Endothelial cell of umbilical vein (primary cell): ENCODE results near the gene ETFB. TPM values are rescaled to one million over a fixed set of nuclear protein-coding genes. Genes with fewer than 3 reads are reported as not detected.

ENCODE experiments used
- BruUV-seq: library from RNA; stranded (reverse); fragments of 400-500 nt; replicated peaks from 2 replicates; lab custom pipeline; 2021; lab: Mats Ljungman, UMichigan
- CTCF ChIA-PET: fragments of 300-600, 350-600 bp; sonication (Branson Sonifier 250); formaldehyde crosslinking; loops from one replicate; lab custom pipeline; 2021; ENCODE audit warnings: antibody characterized with exemption, inconsistent platforms; lab: Charles Lee
- POLR2A ChIA-PET: fragments of 300-600, 350-600 bp; sonication (Branson Sonifier 250); formaldehyde crosslinking; loops from one replicate; lab custom pipeline; 2021; ENCODE audit warnings: antibody characterized with exemption, inconsistent platforms; lab: Charles Lee
- DNase-seq: peaks from one replicate; pipeline ENCODE4 v3.0.0-alpha.2; 2011; ENCODE audit warnings: low read depth, low spot score
- FAIRE-seq: peaks from 2 replicates; lab custom pipeline; 2011; peaks lifted over from hg19 to GRCh38; lab: Jason Lieb, UNC
- H2AFZ ChIP-seq: 2 replicates; pipeline ENCODE4 v1.6.0; 2012; ENCODE audit warnings: low read depth, low read length, control low read depth, inconsistent platforms
- H3K27ac ChIP-seq: 2 replicates; pipeline ENCODE4 v1.5.1; 2011; ENCODE audit warnings: low read depth, mild to moderate bottlenecking, control low read depth, low read length, moderate library complexity; ENCODE audit not compliant: insufficient read depth
- H3K27me3 ChIP-seq, 2 experiments: 2 replicates each; pipeline versions ENCODE4 v1.6.0 to v1.6.1; 2011; ENCODE audit warnings: low read length in 2 of 2, mixed read lengths in 1 of 2; ENCODE audit not compliant: control insufficient read depth in 2 of 2, insufficient read depth in 2 of 2
- H3K36me3 ChIP-seq, 2 experiments: 2 replicates in 1 of 2; 3 replicates in 1 of 2; pipeline ENCODE4 v1.5.1; 2011; ENCODE audit warnings: low read length in 2 of 2, mild to moderate bottlenecking in 1 of 2, moderate library complexity in 1 of 2; ENCODE audit not compliant: control insufficient read depth in 2 of 2, insufficient read depth in 2 of 2; ENCODE audit errors: extremely low read depth in 1 of 2
- H3K4me1 ChIP-seq: 3 replicates; pipeline ENCODE4 v1.5.1; 2011; ENCODE audit warnings: mild to moderate bottlenecking, low read length; ENCODE audit not compliant: control insufficient read depth, insufficient read depth; ENCODE audit errors: extremely low read depth
- H3K4me2 ChIP-seq: 2 replicates; pipeline ENCODE4 v1.6.1; 2011; ENCODE audit warnings: low read length, control low read depth, mixed read lengths; ENCODE audit not compliant: insufficient read depth
- H3K4me3 ChIP-seq, 3 experiments: fragments of 200-600 bp in 1 of 3; sonication (generic), shearing (Covaris generic) in 1 of 3; replicated peaks in 1 of 3; 2 replicates each; pipeline ENCODE4 v1.5.1; 2011 to 2016; ENCODE audit warnings: control low read depth in 3 of 3, low read length in 3 of 3, mild to moderate bottlenecking in 2 of 3, inconsistent platforms in 1 of 3, low read depth in 1 of 3, moderate library complexity in 1 of 3; ENCODE audit not compliant: insufficient read depth in 1 of 3
- H3K79me2 ChIP-seq: 2 replicates; pipeline ENCODE4 v1.6.0; 2012; ENCODE audit warnings: low read length, inconsistent platforms; ENCODE audit not compliant: control insufficient read depth, insufficient read depth
- H3K9ac ChIP-seq: replicated peaks from 2 replicates; pipeline ENCODE3; 2011; ENCODE audit warnings: low read length, control low read depth; ENCODE audit not compliant: insufficient read depth; ENCODE audit errors: extremely low read depth
- H3K9me1 ChIP-seq: replicated peaks from 3 replicates; pipeline ENCODE4 v1.6.0; 2011; ENCODE audit warnings: mild to moderate bottlenecking, low read length; ENCODE audit not compliant: control insufficient read depth, insufficient read depth; ENCODE audit errors: extremely low read depth
- H3K9me3 ChIP-seq: replicated peaks from 2 replicates; pipeline ENCODE4 v1.5.1; 2012; ENCODE audit warnings: low read length, inconsistent platforms; ENCODE audit not compliant: control insufficient read depth, insufficient read depth
- H4K20me1 ChIP-seq: replicated peaks from 2 replicates; pipeline ENCODE3; 2011; ENCODE audit warnings: mild to moderate bottlenecking, low read length; ENCODE audit not compliant: control insufficient read depth, insufficient read depth; ENCODE audit errors: extremely low read depth
- CTCF ChIP-seq, 2 donors: IDR thresholded peaks; 1 replicate in 1 of 2; 2 replicates in 1 of 2; pipeline ENCODE4 v1.5.1; 2011; ENCODE audit warnings: low read length in 2 of 2, mild to moderate bottlenecking in 2 of 2, moderate library complexity in 2 of 2, control low read depth in 1 of 2, inconsistent platforms in 1 of 2, low read depth in 1 of 2; ENCODE audit not compliant: insufficient read depth in 1 of 2; ENCODE audit errors: extremely low read depth in 1 of 2
- EZH2 ChIP-seq: IDR thresholded peaks from 2 replicates; pipeline ENCODE4 v1.6.1; 2012; ENCODE audit warnings: borderline replicate concordance, low read depth, mild to moderate bottlenecking, moderate library complexity, low read length, inconsistent platforms; ENCODE audit not compliant: severe bottlenecking
- FOS ChIP-seq: IDR thresholded peaks from 2 replicates; pipeline ENCODE4 v1.6.1; 2011; ENCODE audit warnings: mild to moderate bottlenecking, low read length, moderate library complexity, borderline replicate concordance; ENCODE audit not compliant: insufficient read depth
- GATA2 ChIP-seq: IDR thresholded peaks from 2 replicates; pipeline ENCODE4 v1.7.0; 2011; ENCODE audit warnings: low read depth, mild to moderate bottlenecking, moderate library complexity, mixed read lengths, low read length; ENCODE audit not compliant: insufficient read length, insufficient read depth
- JUN ChIP-seq: IDR thresholded peaks from 2 replicates; pipeline ENCODE4 v1.6.1; 2011; ENCODE audit warnings: borderline replicate concordance, low read depth; ENCODE audit not compliant: insufficient read length, insufficient read depth
- MAX ChIP-seq: IDR thresholded peaks from 2 replicates; pipeline ENCODE4 v1.6.1; 2011; ENCODE audit not compliant: insufficient read depth, insufficient read length
- MYC ChIP-seq: IDR thresholded peaks from one replicate; pipeline ENCODE4 v1.6.1; 2011; ENCODE audit warnings: mild to moderate bottlenecking, low read depth, low read length
- POLR2A ChIP-seq: IDR thresholded peaks from 2 replicates; pipeline ENCODE4 v1.6.1; 2012; ENCODE audit warnings: low read depth, mild to moderate bottlenecking, control low read depth, low read length
- POLR2AphosphoS5 ChIP-seq: IDR thresholded peaks from 2 replicates; pipeline ENCODE4 v1.6.1; 2012; ENCODE audit warnings: low read depth, mild to moderate bottlenecking, control low read depth, low read length, moderate library complexity; ENCODE audit not compliant: insufficient read depth
- dilution Hi-C: fragments of 300-500 bp; cut with MboI; formaldehyde crosslinking; loops from one replicate; pipeline ENCODE4 v1.15.0; 2019; ENCODE audit warnings: low sequenced_read_pairs; ENCODE audit not compliant: extremely low pct_ligation_motif_present
- intact Hi-C: fragments of 100-400 bp; cut with micrococcal nuclease; formaldehyde crosslinking; loops from one replicate; pipeline ENCODE4 v1.10.0; 2022
- polyA plus RNA-seq, 4 experiments: library from polyadenylated mRNA; depleted of rRNA in 3 of 4; stranded (reverse) in 3 of 4; unstranded in 1 of 4; fragments of >200 nt; gene quantifications; 2 replicates each; pipeline versions ENCODE4 v1.2.1 to v1.2.3, GENCODE V29; 2011 to 2012; ENCODE audit warnings: missing spikeins in 1 of 4
- total RNA-seq: library from RNA; stranded (reverse); gene quantifications from 2 replicates; pipeline ENCODE4 v1.2.3, GENCODE V29; 2021

Gene ETFB
- total and polyA plus RNA-seq, 2 donors (not counting 3 experiments of a cell fraction or from before 2014, with no cell fraction given), result 54.1 to 99.2 TPM

DNA sequence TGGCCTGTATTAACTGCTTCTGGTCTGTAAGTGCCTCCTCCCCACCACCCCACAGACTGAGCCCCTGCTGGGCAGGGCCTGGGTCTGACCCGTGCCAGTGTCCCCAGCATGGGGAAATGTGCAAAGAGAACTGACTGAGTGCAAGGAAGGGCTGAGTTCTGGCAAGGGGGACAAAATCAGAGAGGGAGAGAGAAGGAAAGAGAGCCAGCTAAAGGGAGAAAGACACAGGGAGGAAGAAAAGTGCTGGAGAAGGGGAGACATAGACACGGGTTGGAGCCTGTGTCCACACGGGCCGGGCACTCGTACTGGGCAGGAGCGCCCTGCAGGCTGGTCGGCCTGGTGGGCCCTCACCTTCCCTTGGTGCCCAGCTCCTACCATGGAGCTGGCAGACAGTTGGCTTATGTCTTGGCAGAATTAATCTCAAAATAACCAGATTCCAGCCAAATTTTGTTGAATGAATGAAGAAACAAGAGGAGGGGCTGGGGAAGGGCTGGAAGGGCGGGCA is 5.0 kb upstream of the ETFB start:
- Histone ChIP-seq H3K9me1 (no peaks in the 10 kb centered on the region), H3K79me2 (no peaks in the 10 kb centered on the region), H3K4me1 (peaks cover 6% of the 10 kb centered on the region), H3K9ac (no peak overlapping the region), H3K4me2 (no peak overlapping the region), H3K27me3 (no peaks in the 10 kb centered on the region), H3K27ac (no peak overlapping the region), H3K4me3 (no peak overlapping the region), H2AFZ (no peak overlapping the region), H3K9me3 (no peaks in the 10 kb centered on the region), H4K20me1 (no peaks in the 10 kb centered on the region), H3K36me3 (no peaks in the 10 kb centered on the region)
- FAIRE-seq, result no peak
- no peak for TF ChIP-seq MAX
- no peak for TF ChIP-seq FOS
- no peak for TF ChIP-seq POLR2AphosphoS5
- no peak for TF ChIP-seq CTCF (IDR thresholded peaks at IDR 0.05; ENCODE audit: extremely low read depth in 1 of 2, insufficient read depth in 1 of 2, low read depth in 1 of 2, low read length in 2 of 2)
- TF ChIP-seq POLR2A, result no peak
- no peak for TF ChIP-seq GATA2
- no peak for TF ChIP-seq EZH2
- no peak for TF ChIP-seq JUN
- no peak for TF ChIP-seq MYC
- no TSS peak for BruUV-seq
- dilution Hi-C loops, result no loop called here
- no peak for DNase-seq
- ChIA-PET POLR2A (no interaction called here), CTCF (interaction anchor here (1.3 kb wide), 1 partner anchor 46 kb away, joined by 3 read pairs; the partner anchor contains the start of gene SIGLEC10)
- intact Hi-C loops, result no loop called here
